Measurements from ENCODE around the gene DPYD.

The DPYD gene

GRCh38 chr1:97501628-97502027 lies 419.2 kb downstream of the DPYD start:
- no peaks in the 10 kb centered on the region for H3K27me3 ChIP-seq (ENCODE audit: insufficient read depth, low read length)
- H3K9me2 ChIP-seq (ENCODE audit: low read depth, low read length) = no peaks in the 10 kb centered on the region
- H3K9ac ChIP-seq (ENCODE audit: low read length) = no peak overlapping the region
- no peak overlapping the region for H3K27ac ChIP-seq (ENCODE audit: low read depth, low read length, poor library complexity, severe bottlenecking)
- H3K9me3 ChIP-seq (ENCODE audit: low read length) = no peaks in the 10 kb centered on the region
- H3K4me3 ChIP-seq (ENCODE audit: low read depth, low read length, poor library complexity, severe bottlenecking) = no peak overlapping the region
- TF ChIP-seq EZH2 (IDR thresholded peaks at IDR 0.05; ENCODE audit: borderline replicate concordance, low read length) (no peak), CTCF (IDR thresholded peaks at IDR 0.05; ENCODE audit: low read length) (no peak)
- no peaks in the 10 kb centered on the region for H3K36me3 ChIP-seq (ENCODE audit: insufficient read depth, low read length)
- H3K4me2 ChIP-seq (ENCODE audit: low read length) = no peak overlapping the region
- peaks cover 11% of the 10 kb centered on the region for H3K4me1 ChIP-seq (ENCODE audit: insufficient read depth, low read length, severe bottlenecking)
- no peaks in the 10 kb centered on the region for H3F3A ChIP-seq (ENCODE audit: insufficient read depth, low read length)
- H4K20me1 ChIP-seq (ENCODE audit: insufficient read depth, low read length) = no peaks in the 10 kb centered on the region
- no peaks in the 10 kb centered on the region for H3K79me2 ChIP-seq (ENCODE audit: insufficient read depth, low read length)
- H2AFZ ChIP-seq (ENCODE audit: low read length) = no peak overlapping the region

- H3K27ac ChIP-seq (ENCODE audit: low read depth, low read length, poor library complexity, severe bottlenecking) = no peak overlapping the region
- TF ChIP-seq EZH2 (IDR thresholded peaks at IDR 0.05; ENCODE audit: borderline replicate concordance, low read length) = no peak
- no peak for TF ChIP-seq CTCF (IDR thresholded peaks at IDR 0.05; ENCODE audit: low read length)
- H3K4me3 ChIP-seq (ENCODE audit: low read depth, low read length, poor library complexity, severe bottlenecking) = no peak overlapping the region
- H4K20me1 ChIP-seq (ENCODE audit: insufficient read depth, low read length) = no peaks in the 10 kb centered on the region
- H3K4me2 ChIP-seq (ENCODE audit: low read length) = no peak overlapping the region
- H3K36me3 ChIP-seq (ENCODE audit: insufficient read depth, low read length) = no peaks in the 10 kb centered on the region
- peaks cover 4% of the 10 kb centered on the region for H3K4me1 ChIP-seq (ENCODE audit: insufficient read depth, low read length, severe bottlenecking)
- no peaks in the 10 kb centered on the region for H3K27me3 ChIP-seq (ENCODE audit: insufficient read depth, low read length)
- no peak overlapping the region for H3K9ac ChIP-seq (ENCODE audit: low read length)
- H3K79me2 ChIP-seq (ENCODE audit: insufficient read depth, low read length) = no peaks in the 10 kb centered on the region
- no peaks in the 10 kb centered on the region for H3F3A ChIP-seq (ENCODE audit: insufficient read depth, low read length)
- no peak overlapping the region for H2AFZ ChIP-seq (ENCODE audit: low read length)
- no peaks in the 10 kb centered on the region for H3K9me2 ChIP-seq (ENCODE audit: low read depth, low read length)
- H3K9me3 ChIP-seq (ENCODE audit: low read length) = no peaks in the 10 kb centered on the region
Observed at GRCh38 chr1:97500760-97501159, 420.1 kb downstream of the DPYD start.

GRCh38 chr1:97499667-97500066 lies 421.2 kb downstream of the DPYD start:
- H3K27ac ChIP-seq (ENCODE audit: low read depth, low read length, poor library complexity, severe bottlenecking) = no peak overlapping the region
- H3K9ac ChIP-seq (ENCODE audit: low read length) = no peak overlapping the region
- H3K79me2 ChIP-seq (ENCODE audit: insufficient read depth, low read length) = no peaks in the 10 kb centered on the region
- H3K36me3 ChIP-seq (ENCODE audit: insufficient read depth, low read length) = no peaks in the 10 kb centered on the region
- no peak overlapping the region for H3K4me3 ChIP-seq (ENCODE audit: low read depth, low read length, poor library complexity, severe bottlenecking)
- H3K27me3 ChIP-seq (ENCODE audit: insufficient read depth, low read length) = no peaks in the 10 kb centered on the region
- H4K20me1 ChIP-seq (ENCODE audit: insufficient read depth, low read length) = no peaks in the 10 kb centered on the region
- no peaks in the 10 kb centered on the region for H3K9me2 ChIP-seq (ENCODE audit: low read depth, low read length)
- H2AFZ ChIP-seq (ENCODE audit: low read length) = no peak overlapping the region
- TF ChIP-seq EZH2 (IDR thresholded peaks at IDR 0.05; ENCODE audit: borderline replicate concordance, low read length) = no peak
- TF ChIP-seq CTCF (IDR thresholded peaks at IDR 0.05; ENCODE audit: low read length) = no peak
- H3K4me1 ChIP-seq (ENCODE audit: insufficient read depth, low read length, severe bottlenecking) = no peaks in the 10 kb centered on the region
- no peaks in the 10 kb centered on the region for H3K9me3 ChIP-seq (ENCODE audit: low read length)
- H3K4me2 ChIP-seq (ENCODE audit: low read length) = no peak overlapping the region
- no peaks in the 10 kb centered on the region for H3F3A ChIP-seq (ENCODE audit: insufficient read depth, low read length)

All from OCI-LY1 (cell line).